Endothelial cell of umbilical vein (primary cell): ENCODE results near the gene TRIM37. TPM values are rescaled to one million over a fixed set of nuclear protein-coding genes. Genes with fewer than 3 reads are reported as not detected.

Experiments used
- BruUV-seq: library from RNA; stranded (reverse); fragments of 400-500 nt; replicated peaks from 2 replicates; lab custom pipeline; 2021; lab: Mats Ljungman, UMichigan
- CTCF ChIA-PET: fragments of 300-600, 350-600 bp; sonication (Branson Sonifier 250); formaldehyde crosslinking; loops from one replicate; lab custom pipeline; 2021; ENCODE audit warnings: antibody characterized with exemption, inconsistent platforms; lab: Charles Lee
- POLR2A ChIA-PET: fragments of 300-600, 350-600 bp; sonication (Branson Sonifier 250); formaldehyde crosslinking; loops from one replicate; lab custom pipeline; 2021; ENCODE audit warnings: antibody characterized with exemption, inconsistent platforms; lab: Charles Lee
- DNase-seq: peaks from one replicate; pipeline ENCODE4 v3.0.0-alpha.2; 2011; ENCODE audit warnings: low read depth, low spot score
- FAIRE-seq: peaks from 2 replicates; lab custom pipeline; 2011; peaks lifted over from hg19 to GRCh38; lab: Jason Lieb, UNC
- H2AFZ ChIP-seq: 2 replicates; pipeline ENCODE4 v1.6.0; 2012; ENCODE audit warnings: low read depth, low read length, control low read depth, inconsistent platforms
- H3K27ac ChIP-seq: 2 replicates; pipeline ENCODE4 v1.5.1; 2011; ENCODE audit warnings: low read depth, mild to moderate bottlenecking, control low read depth, low read length, moderate library complexity; ENCODE audit not compliant: insufficient read depth
- H3K27me3 ChIP-seq, 2 experiments: 2 replicates each; pipeline versions ENCODE4 v1.6.0 to v1.6.1; 2011; ENCODE audit warnings: low read length in 2 of 2, mixed read lengths in 1 of 2; ENCODE audit not compliant: control insufficient read depth in 2 of 2, insufficient read depth in 2 of 2
- H3K36me3 ChIP-seq, 2 experiments: 2 replicates in 1 of 2; 3 replicates in 1 of 2; pipeline ENCODE4 v1.5.1; 2011; ENCODE audit warnings: low read length in 2 of 2, mild to moderate bottlenecking in 1 of 2, moderate library complexity in 1 of 2; ENCODE audit not compliant: control insufficient read depth in 2 of 2, insufficient read depth in 2 of 2; ENCODE audit errors: extremely low read depth in 1 of 2
- H3K4me1 ChIP-seq: 3 replicates; pipeline ENCODE4 v1.5.1; 2011; ENCODE audit warnings: mild to moderate bottlenecking, low read length; ENCODE audit not compliant: control insufficient read depth, insufficient read depth; ENCODE audit errors: extremely low read depth
- H3K4me2 ChIP-seq: 2 replicates; pipeline ENCODE4 v1.6.1; 2011; ENCODE audit warnings: low read length, control low read depth, mixed read lengths; ENCODE audit not compliant: insufficient read depth
- H3K4me3 ChIP-seq, 3 experiments: fragments of 200-600 bp in 1 of 3; sonication (generic), shearing (Covaris generic) in 1 of 3; replicated peaks in 1 of 3; 2 replicates each; pipeline ENCODE4 v1.5.1; 2011 to 2016; ENCODE audit warnings: control low read depth in 3 of 3, low read length in 3 of 3, mild to moderate bottlenecking in 2 of 3, inconsistent platforms in 1 of 3, low read depth in 1 of 3, moderate library complexity in 1 of 3; ENCODE audit not compliant: insufficient read depth in 1 of 3
- H3K79me2 ChIP-seq: 2 replicates; pipeline ENCODE4 v1.6.0; 2012; ENCODE audit warnings: low read length, inconsistent platforms; ENCODE audit not compliant: control insufficient read depth, insufficient read depth
- H3K9ac ChIP-seq: replicated peaks from 2 replicates; pipeline ENCODE3; 2011; ENCODE audit warnings: low read length, control low read depth; ENCODE audit not compliant: insufficient read depth; ENCODE audit errors: extremely low read depth
- H3K9me1 ChIP-seq: replicated peaks from 3 replicates; pipeline ENCODE4 v1.6.0; 2011; ENCODE audit warnings: mild to moderate bottlenecking, low read length; ENCODE audit not compliant: control insufficient read depth, insufficient read depth; ENCODE audit errors: extremely low read depth
- H3K9me3 ChIP-seq: replicated peaks from 2 replicates; pipeline ENCODE4 v1.5.1; 2012; ENCODE audit warnings: low read length, inconsistent platforms; ENCODE audit not compliant: control insufficient read depth, insufficient read depth
- H4K20me1 ChIP-seq: replicated peaks from 2 replicates; pipeline ENCODE3; 2011; ENCODE audit warnings: mild to moderate bottlenecking, low read length; ENCODE audit not compliant: control insufficient read depth, insufficient read depth; ENCODE audit errors: extremely low read depth
- CTCF ChIP-seq, 2 donors: IDR thresholded peaks; 1 replicate in 1 of 2; 2 replicates in 1 of 2; pipeline ENCODE4 v1.5.1; 2011; ENCODE audit warnings: low read length in 2 of 2, mild to moderate bottlenecking in 2 of 2, moderate library complexity in 2 of 2, control low read depth in 1 of 2, inconsistent platforms in 1 of 2, low read depth in 1 of 2; ENCODE audit not compliant: insufficient read depth in 1 of 2; ENCODE audit errors: extremely low read depth in 1 of 2
- EZH2 ChIP-seq: IDR thresholded peaks from 2 replicates; pipeline ENCODE4 v1.6.1; 2012; ENCODE audit warnings: borderline replicate concordance, low read depth, mild to moderate bottlenecking, moderate library complexity, low read length, inconsistent platforms; ENCODE audit not compliant: severe bottlenecking
- FOS ChIP-seq: IDR thresholded peaks from 2 replicates; pipeline ENCODE4 v1.6.1; 2011; ENCODE audit warnings: mild to moderate bottlenecking, low read length, moderate library complexity, borderline replicate concordance; ENCODE audit not compliant: insufficient read depth
- GATA2 ChIP-seq: IDR thresholded peaks from 2 replicates; pipeline ENCODE4 v1.7.0; 2011; ENCODE audit warnings: low read depth, mild to moderate bottlenecking, moderate library complexity, mixed read lengths, low read length; ENCODE audit not compliant: insufficient read length, insufficient read depth
- JUN ChIP-seq: IDR thresholded peaks from 2 replicates; pipeline ENCODE4 v1.6.1; 2011; ENCODE audit warnings: borderline replicate concordance, low read depth; ENCODE audit not compliant: insufficient read length, insufficient read depth
- MYC ChIP-seq: IDR thresholded peaks from one replicate; pipeline ENCODE4 v1.6.1; 2011; ENCODE audit warnings: mild to moderate bottlenecking, low read depth, low read length
- POLR2A ChIP-seq: IDR thresholded peaks from 2 replicates; pipeline ENCODE4 v1.6.1; 2012; ENCODE audit warnings: low read depth, mild to moderate bottlenecking, control low read depth, low read length
- POLR2AphosphoS5 ChIP-seq: IDR thresholded peaks from 2 replicates; pipeline ENCODE4 v1.6.1; 2012; ENCODE audit warnings: low read depth, mild to moderate bottlenecking, control low read depth, low read length, moderate library complexity; ENCODE audit not compliant: insufficient read depth
- dilution Hi-C: fragments of 300-500 bp; cut with MboI; formaldehyde crosslinking; loops from one replicate; pipeline ENCODE4 v1.15.0; 2019; ENCODE audit warnings: low sequenced_read_pairs; ENCODE audit not compliant: extremely low pct_ligation_motif_present
- intact Hi-C: fragments of 100-400 bp; cut with micrococcal nuclease; formaldehyde crosslinking; loops from one replicate; pipeline ENCODE4 v1.10.0; 2022
- polyA plus RNA-seq, 4 experiments: library from polyadenylated mRNA; depleted of rRNA in 3 of 4; stranded (reverse) in 3 of 4; unstranded in 1 of 4; fragments of >200 nt; gene quantifications; 2 replicates each; pipeline versions ENCODE4 v1.2.1 to v1.2.3, GENCODE V29; 2011 to 2012; ENCODE audit warnings: missing spikeins in 1 of 4
- total RNA-seq: library from RNA; stranded (reverse); gene quantifications from 2 replicates; pipeline ENCODE4 v1.2.3, GENCODE V29; 2021
- TF ChIP-seq, protein P1 (sequence below): IDR thresholded peaks from 2 replicates; pipeline ENCODE4 v1.6.1; 2011; ENCODE audit not compliant: insufficient read depth, insufficient read length

Gene TRIM37
- total and polyA plus RNA-seq, 2 donors (not counting 3 experiments of a cell fraction or from before 2014, with no cell fraction given) = 18.8 to 41.9 TPM

- Histone ChIP-seq H4K20me1 (no peaks in the 10 kb centered on the region), H3K9ac (no peak overlapping the region), H3K4me3 (no peak overlapping the region), H3K36me3 (peaks cover 4 to 5% of the 10 kb centered on the region in 2 experiments), H3K79me2 (no peaks in the 10 kb centered on the region), H2AFZ (no peak overlapping the region), H3K4me2 (no peak overlapping the region), H3K9me1 (no peaks in the 10 kb centered on the region), H3K4me1 (no peaks in the 10 kb centered on the region), H3K27ac (no peak overlapping the region), H3K9me3 (no peaks in the 10 kb centered on the region), H3K27me3 (no peaks in the 10 kb centered on the region)
- FAIRE-seq (no peak), DNase-seq (no peak)
- ChIA-PET CTCF (no interaction called here), POLR2A (no interaction called here)
- no TSS peak for BruUV-seq
- TF ChIP-seq FOS = no peak
- no peak for TF ChIP-seq EZH2
- TF ChIP-seq JUN = no peak
- TF ChIP-seq, protein P1, sequence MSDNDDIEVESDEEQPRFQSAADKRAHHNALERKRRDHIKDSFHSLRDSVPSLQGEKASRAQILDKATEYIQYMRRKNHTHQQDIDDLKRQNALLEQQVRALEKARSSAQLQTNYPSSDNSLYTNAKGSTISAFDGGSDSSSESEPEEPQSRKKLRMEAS = no peak
- TF ChIP-seq POLR2A = no peak
- TF ChIP-seq CTCF (IDR thresholded peaks at IDR 0.05; ENCODE audit: extremely low read depth in 1 of 2, insufficient read depth in 1 of 2, low read depth in 1 of 2, low read length in 2 of 2) = no peak
- no peak for TF ChIP-seq POLR2AphosphoS5
- TF ChIP-seq GATA2 = no peak
- TF ChIP-seq MYC = no peak
- dilution Hi-C loops (no loop called here), intact Hi-C loops (no loop called here)
These were observed 78.9 kb downstream of the TRIM37 start for GRCh38 chr17:59027750-59028149.
